HepG2 (cell line): ENCODE results near the gene RNF148. TPM values are rescaled to one million over a fixed set of nuclear protein-coding genes. Genes with fewer than 3 reads are reported as not detected.

Experiments
- ATAC-seq: fragments of 200-7000 bp; cut with Tn5 transposase; 3 replicates; pipeline ENCODE4 v1.9.1; 2020; ENCODE audit warnings: mild to moderate bottlenecking, moderate library complexity
- BruUV-seq: library from RNA; stranded (reverse); fragments of 400-500 nt; replicated peaks from 2 replicates; lab custom pipeline; 2021; lab: Mats Ljungman, UMichigan
- CTCF ChIA-PET: fragments of 300-600 bp; formaldehyde crosslinking; extraction: SDS; loops from one replicate; lab custom pipeline; 2021; ENCODE audit warnings: low total read pairs, inconsistent platforms, low intra/inter-chr PET ratio; lab: Yijun Ruan, JAX
- POLR2A ChIA-PET: fragments of 350-600 bp; sonication (Branson Sonifier 250); formaldehyde crosslinking; loops from one replicate; lab custom pipeline; 2020; ENCODE audit warnings: antibody characterized with exemption, inconsistent platforms; lab: Yijun Ruan, JAX
- DNase-seq: peaks from one replicate; pipeline ENCODE4 v3.0.0-alpha.2; 2015; ENCODE audit warnings: low spot score
- FAIRE-seq: peaks from 3 replicates; lab custom pipeline; 2011; peaks lifted over from hg19 to GRCh38; lab: Jason Lieb, UNC
- H2AFZ ChIP-seq: one replicate; pipeline ENCODE4 v1.6.1; 2011; ENCODE audit warnings: low read length, inconsistent platforms
- H3K27ac ChIP-seq: fragments of 300-600 bp; 3 replicates; pipeline ENCODE4 v1.8.0; 2011; ENCODE audit warnings: mixed run types, mild to moderate bottlenecking, mixed read lengths, low read length, inconsistent platforms; ENCODE audit not compliant: insufficient read depth; ENCODE audit errors: extremely low read length
- H3K27me3 ChIP-seq, 2 experiments: fragments of 200-600 bp in 1 of 2; 2 replicates in 1 of 2; 3 replicates in 1 of 2; pipeline versions ENCODE4 v1.6.0 to v1.8.0; 2011; ENCODE audit warnings: low read length in 2 of 2, mild to moderate bottlenecking in 2 of 2, moderate library complexity in 2 of 2, inconsistent platforms in 1 of 2; ENCODE audit not compliant: insufficient read depth in 2 of 2, control insufficient read depth in 1 of 2
- H3K36me3 ChIP-seq, 2 experiments: fragments of 200-600 bp in 1 of 2; replicated peaks in 1 of 2; 2 replicates in 1 of 2; 3 replicates in 1 of 2; pipeline versions ENCODE4 v1.5.1 to v1.8.0; 2011; ENCODE audit warnings: low read length in 2 of 2, inconsistent platforms in 1 of 2; ENCODE audit not compliant: insufficient read depth in 2 of 2, control insufficient read depth in 1 of 2
- H3K4me1 ChIP-seq: 2 replicates; pipeline ENCODE4 v1.5.1; 2012; ENCODE audit warnings: low read length, inconsistent platforms; ENCODE audit not compliant: insufficient read depth
- H3K4me2 ChIP-seq: 2 replicates; pipeline ENCODE4 v1.6.0; 2011; ENCODE audit warnings: low read depth, low read length, inconsistent platforms
- H3K4me3 ChIP-seq, 3 experiments: fragments of 200-600 bp in 1 of 3; sonication (generic), shearing (Covaris generic) in 1 of 3; replicated peaks in 1 of 3; 2 replicates each; pipeline ENCODE4 v1.5.1; 2011 to 2016; ENCODE audit warnings: low read length in 3 of 3, inconsistent platforms in 2 of 3, low read depth in 2 of 3, mild to moderate bottlenecking in 2 of 3, control low read depth in 1 of 3, mixed read lengths in 1 of 3; ENCODE audit not compliant: insufficient read depth in 1 of 3
- H3K79me2 ChIP-seq: one replicate; pipeline ENCODE4 v1.6.1; 2011; ENCODE audit warnings: low read length, inconsistent platforms; ENCODE audit not compliant: insufficient read depth
- H3K9ac ChIP-seq: 2 replicates; pipeline ENCODE4 v1.6.0; 2011; ENCODE audit warnings: mild to moderate bottlenecking, low read depth, low read length, inconsistent platforms; ENCODE audit not compliant: insufficient read depth
- H3K9me3 ChIP-seq: 2 replicates; pipeline ENCODE4 v1.5.1; 2012; ENCODE audit warnings: mild to moderate bottlenecking, low read length
- H4K20me1 ChIP-seq: 2 replicates; pipeline ENCODE4 v1.6.0; 2011; ENCODE audit warnings: inconsistent platforms, mild to moderate bottlenecking, low read length, moderate library complexity; ENCODE audit not compliant: insufficient read depth
- ADNP ChIP-seq: sonication (generic); formaldehyde crosslinking; IDR thresholded peaks from 2 replicates; pipeline ENCODE4 v1.4.0; 2020; ENCODE audit warnings: missing genetic modification reagents
- FOXA3 ChIP-seq: IDR thresholded peaks from 2 replicates; pipeline ENCODE4 v1.6.1; 2016; ENCODE audit warnings: missing genetic modification reagents, missing compliant biosample characterization
- GPN1 ChIP-seq: sonication (generic); formaldehyde crosslinking; IDR thresholded peaks from 2 replicates; pipeline ENCODE4 v1.5.1; 2020; ENCODE audit warnings: missing genetic modification reagents, borderline replicate concordance
- MIER3 ChIP-seq: IDR thresholded peaks from 2 replicates; pipeline ENCODE4 v1.6.1; 2016; ENCODE audit warnings: missing compliant biosample characterization, borderline replicate concordance
- MXD1 ChIP-seq: sonication (generic); formaldehyde crosslinking; IDR thresholded peaks from 2 replicates; pipeline ENCODE4 v1.4.0; 2020; ENCODE audit warnings: mild to moderate bottlenecking, missing genetic modification reagents
- POGK ChIP-seq: sonication (generic); formaldehyde crosslinking; conservative IDR thresholded peaks from 2 replicates; pipeline ENCODE4 v1.8.0; 2022; ENCODE audit warnings: mild to moderate bottlenecking, moderate library complexity, missing genetic modification reagents
- REST ChIP-seq, 2 experiments: IDR thresholded peaks; 2 replicates each; pipeline ENCODE4 v1.6.1; 2011 to 2012; ENCODE audit warnings: low read length in 2 of 2, borderline replicate concordance in 1 of 2, low read depth in 1 of 2, mild to moderate bottlenecking in 1 of 2, moderate library complexity in 1 of 2
- STAT5B ChIP-seq: sonication (generic); formaldehyde crosslinking; IDR thresholded peaks from 2 replicates; pipeline ENCODE4 v1.4.0; 2020; ENCODE audit warnings: missing genetic modification reagents
- SUZ12 ChIP-seq: fragments of 150-350 bp; IDR thresholded peaks from 2 replicates; pipeline ENCODE4 v1.6.1; 2014; ENCODE audit warnings: low read depth, low read length
- TFAP4 ChIP-seq: sonication (generic); IDR thresholded peaks from 2 replicates; pipeline ENCODE4 v1.6.1; 2016; ENCODE audit warnings: low read depth, borderline replicate concordance
- ZNF331 ChIP-seq: sonication (generic); formaldehyde crosslinking; IDR thresholded peaks from 2 replicates; pipeline ENCODE4 v1.4.0; 2020; ENCODE audit warnings: missing genetic modification reagents
- ZNF644 ChIP-seq: IDR thresholded peaks from 2 replicates; pipeline ENCODE4 v1.6.1; 2016; ENCODE audit warnings: low read depth
- ZNF747 ChIP-seq: sonication (generic); formaldehyde crosslinking; IDR thresholded peaks from 2 replicates; pipeline ENCODE4 v1.8.1; 2023; ENCODE audit warnings: missing genetic modification reagents, mild to moderate bottlenecking, borderline replicate concordance
- ZNF768 ChIP-seq: sonication (generic); formaldehyde crosslinking; IDR thresholded peaks from 2 replicates; pipeline ENCODE4 v1.4.0; 2020; ENCODE audit warnings: missing genetic modification reagents
- ZNF781 ChIP-seq: sonication (generic); formaldehyde crosslinking; IDR thresholded peaks from 2 replicates; pipeline ENCODE4 v1.5.1; 2020; ENCODE audit warnings: borderline replicate concordance, mild to moderate bottlenecking, missing genetic modification reagents; ENCODE audit errors: not compliant biosample characterization
- ZNF878 ChIP-seq: sonication (generic); formaldehyde crosslinking; IDR thresholded peaks from 2 replicates; pipeline ENCODE4 v1.8.1; 2023; ENCODE audit warnings: mild to moderate bottlenecking, missing genetic modification reagents, moderate library complexity
- WGBS: methylation state at CpG from one replicate; pipeline ENCODE4 v1.1.6; 2017; ENCODE audit warnings: low lambda C conversion rate; 5-methylcytosine and 5-hydroxymethylcytosine counted together
- in situ Hi-C: cut with HindIII; loops from 2 replicates; pipeline ENCODE4 v1.10.0; 2017; ENCODE audit warnings: low pct_unique_long_range_greater_than_20kb; ENCODE audit not compliant: extremely low pct_ligation_motif_present
- intact Hi-C: fragments of 100-400 bp; cut with micrococcal nuclease; formaldehyde crosslinking; loops from one replicate; pipeline ENCODE4 v1.10.0; 2022; ENCODE audit not compliant: unreplicated experiment
- polyA plus RNA-seq, 8 experiments: library from polyadenylated mRNA; depleted of rRNA in 3 of 8; stranded (reverse) in 7 of 8; unstranded in 1 of 8; fragments of >200 nt; fragmentation: Illumina TruSeq in 4 of 8; extraction: Trizol in 4 of 8; gene quantifications; 2 replicates each; pipeline versions ENCODE4 v1.2.1 to v1.2.3, GENCODE V29; 2011 to 2016; ENCODE audit warnings: low read depth in 4 of 8, missing spikeins in 1 of 8, mixed read lengths in 1 of 8; ENCODE audit not compliant: insufficient read depth in 1 of 8
- total RNA-seq, 5 experiments: library from RNA; depleted of rRNA; stranded (reverse); fragments of >200 nt; fragmentation: Illumina TruSeq; extraction: Trizol; gene quantifications; 2 replicates each; pipeline ENCODE4 v1.2.3, GENCODE V29; 2016; ENCODE audit warnings: low read depth in 1 of 5
- TF ChIP-seq, protein P1 (sequence below): sonication (generic); formaldehyde crosslinking; IDR thresholded peaks from 2 replicates; pipeline ENCODE4 v1.4.0; 2020; ENCODE audit warnings: low read depth, mild to moderate bottlenecking, missing genetic modification reagents

The RNF148 gene
- total and polyA plus RNA-seq, 2 of the 13 experiments (the other 11 are each of a cell fraction or from before 2014, with no cell fraction given) = 0.16 to 1.6 TPM

DNA sequence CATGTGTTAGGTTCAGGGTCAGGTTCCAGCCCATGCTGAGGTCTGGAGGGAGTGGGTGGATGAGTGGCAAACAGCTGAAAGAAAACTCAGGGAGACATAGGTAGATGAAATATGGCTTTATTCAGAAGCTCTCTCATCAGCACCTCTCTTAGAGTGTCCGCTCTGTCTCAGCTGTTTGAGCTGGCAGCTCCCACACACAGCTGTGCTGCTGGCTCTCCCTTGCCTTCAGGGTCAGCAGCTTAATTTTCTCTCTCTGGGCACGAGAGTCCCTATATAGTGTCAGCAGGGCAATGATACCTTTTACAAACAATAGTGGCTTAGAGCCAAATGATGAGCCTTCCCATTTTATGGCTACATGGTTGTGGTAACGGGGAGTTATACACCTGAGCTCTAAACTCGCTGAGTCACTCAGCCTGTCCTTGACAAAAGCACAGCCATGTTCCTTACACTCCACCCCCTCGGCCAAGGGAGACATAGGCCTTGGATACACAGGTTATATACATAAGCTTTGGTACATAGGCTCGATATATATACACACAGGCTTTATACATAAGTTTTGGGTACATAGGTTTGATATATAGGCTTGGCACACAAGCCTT lies 14.2 kb downstream of the RNF148 start:
- POLR2A ChIA-PET = no interaction called here
- CTCF ChIA-PET = no interaction called here
- WGBS = 80% methylated on average over 6 of the region's 6 CpGs
- BruUV-seq = no TSS peak
- Histone ChIP-seq H3K4me3 (no peak overlapping the region), H3K27me3 (no peaks in the 10 kb centered on the region), H3K9me3 (no peaks in the 10 kb centered on the region), H3K36me3 (no peaks in the 10 kb centered on the region), H3K27ac (no peak overlapping the region), H2AFZ (no peak overlapping the region), H4K20me1 (no peaks in the 10 kb centered on the region), H3K9ac (no peak overlapping the region), H3K4me1 (peaks cover 31% of the 10 kb centered on the region), H3K79me2 (no peaks in the 10 kb centered on the region), H3K4me2 (no peak overlapping the region)
- intact Hi-C loops = loop anchor here (10.0 kb wide), 1 partner anchor 1734 kb away; the partner anchor contains the start of gene ING3
- no peak for FAIRE-seq
- in situ Hi-C loops = no loop called here
- DNase-seq = no peak
- TF ChIP-seq STAT5B (CRISPR knock-in tag) (no peak), MXD1 (CRISPR knock-in tag) (no peak), ZNF878 (CRISPR knock-in tag) (no peak), MIER3 (CRISPR knock-in tag) (no peak), REST (IDR thresholded peaks at IDR 0.05; ENCODE audit: borderline replicate concordance in 1 of 2, low read depth in 1 of 2, low read length in 2 of 2) (no peak), SUZ12 (no peak), ZNF781 (no peak), TFAP4 (no peak), ZNF644 (CRISPR knock-in tag) (no peak), POGK (CRISPR knock-in tag) (no peak), ZNF331 (CRISPR knock-in tag) (no peak), ZNF747 (CRISPR knock-in tag) (no peak), ZNF768 (CRISPR knock-in tag) (no peak), ADNP (CRISPR knock-in tag) (no peak), FOXA3 (CRISPR knock-in tag) (no peak), GPN1 (CRISPR knock-in tag) (no peak)
- TF ChIP-seq, protein P1, sequence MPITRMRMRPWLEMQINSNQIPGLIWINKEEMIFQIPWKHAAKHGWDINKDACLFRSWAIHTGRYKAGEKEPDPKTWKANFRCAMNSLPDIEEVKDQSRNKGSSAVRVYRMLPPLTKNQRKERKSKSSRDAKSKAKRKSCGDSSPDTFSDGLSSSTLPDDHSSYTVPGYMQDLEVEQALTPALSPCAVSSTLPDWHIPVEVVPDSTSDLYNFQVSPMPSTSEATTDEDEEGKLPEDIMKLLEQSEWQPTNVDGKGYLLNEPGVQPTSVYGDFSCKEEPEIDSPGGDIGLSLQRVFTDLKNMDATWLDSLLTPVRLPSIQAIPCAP (CRISPR knock-in tag) = no peak
- ATAC-seq = no peak
